Activated CD8-positive, alpha-beta T cell treated with anti-CD3 and anti-CD28 coated beads for 36 hours (primary cell): ENCODE results near the gene AGAP9. TPM values are rescaled to one million over a fixed set of nuclear protein-coding genes. Genes with fewer than 3 reads are reported as not detected.

ENCODE experiments used
- ATAC-seq: fragments of 200-7000 bp; cut with Tn5 transposase; one replicate; pipeline ENCODE4 v1.10.0; 2021; ENCODE audit warnings: mild to moderate bottlenecking, moderate library complexity
- CTCF ChIA-PET: fragments of 350-600 bp; sonication (Branson Sonifier 250); formaldehyde crosslinking; loops from one replicate; lab custom pipeline; 2021; ENCODE audit warnings: antibody characterized with exemption; lab: Charles Lee
- POLR2A ChIA-PET: fragments of 350-600 bp; sonication (Branson Sonifier 250); formaldehyde crosslinking; loops from one replicate; lab custom pipeline; 2021; ENCODE audit warnings: antibody characterized with exemption; lab: Charles Lee
- DNase-seq: peaks from one replicate; pipeline ENCODE4 v3.0.0-alpha.2; 2020
- H3K27ac Mint-ChIP-seq: one replicate; pipeline ENCODE4 v1.8.0; 2021; ENCODE audit warnings: mild to moderate bottlenecking, mixed read lengths
- H3K27me3 Mint-ChIP-seq: one replicate; pipeline ENCODE4 v1.8.0; 2021; ENCODE audit warnings: mixed read lengths
- H3K36me3 Mint-ChIP-seq: one replicate; pipeline ENCODE4 v1.8.0; 2021; ENCODE audit warnings: low read depth, mixed read lengths
- H3K4me1 Mint-ChIP-seq: one replicate; pipeline ENCODE4 v1.8.0; 2021; ENCODE audit warnings: low read depth, mixed read lengths
- H3K4me3 Mint-ChIP-seq: one replicate; pipeline ENCODE4 v1.8.0; 2021; ENCODE audit warnings: mild to moderate bottlenecking, moderate library complexity, mixed read lengths
- H3K9me3 Mint-ChIP-seq: one replicate; pipeline ENCODE4 v1.8.0; 2021; ENCODE audit warnings: mixed read lengths
- intact Hi-C: fragments of 100-400 bp; cut with micrococcal nuclease; formaldehyde crosslinking; loops from one replicate; pipeline ENCODE4 v1.10.0; 2022
- total RNA-seq, 2 experiments: library from RNA; stranded (reverse); gene quantifications; one replicate each; pipeline ENCODE4 v1.2.3, GENCODE V29; 2021
- TF ChIP-seq, protein P1 (sequence below): fragments of 200-600 bp; IDR thresholded peaks from one replicate; pipeline ENCODE4 v1.8.0; 2022; ENCODE audit warnings: antibody characterized with exemption, mild to moderate bottlenecking

Gene AGAP9
- total RNA-seq, 2 experiments from 2014 or later: 3.4 to 3.6 TPM

DNA sequence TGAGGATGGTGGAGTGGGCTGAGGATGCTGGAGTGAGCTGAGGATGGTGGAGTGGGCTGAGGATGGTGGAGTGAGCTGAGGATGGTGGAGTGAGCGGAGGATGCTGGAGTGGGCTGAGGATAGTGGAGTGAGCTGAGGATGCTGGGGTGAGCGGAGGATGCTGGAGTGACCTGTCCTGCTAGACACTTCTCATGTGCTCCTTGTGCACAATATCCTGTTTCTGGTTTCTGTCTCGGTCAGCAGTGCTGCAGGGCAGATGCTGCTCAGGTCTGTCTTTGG lies 68.7 kb downstream of the AGAP9 start:
- ChIA-PET POLR2A (no interaction called here), CTCF (no interaction called here)
- TF ChIP-seq, protein P1, sequence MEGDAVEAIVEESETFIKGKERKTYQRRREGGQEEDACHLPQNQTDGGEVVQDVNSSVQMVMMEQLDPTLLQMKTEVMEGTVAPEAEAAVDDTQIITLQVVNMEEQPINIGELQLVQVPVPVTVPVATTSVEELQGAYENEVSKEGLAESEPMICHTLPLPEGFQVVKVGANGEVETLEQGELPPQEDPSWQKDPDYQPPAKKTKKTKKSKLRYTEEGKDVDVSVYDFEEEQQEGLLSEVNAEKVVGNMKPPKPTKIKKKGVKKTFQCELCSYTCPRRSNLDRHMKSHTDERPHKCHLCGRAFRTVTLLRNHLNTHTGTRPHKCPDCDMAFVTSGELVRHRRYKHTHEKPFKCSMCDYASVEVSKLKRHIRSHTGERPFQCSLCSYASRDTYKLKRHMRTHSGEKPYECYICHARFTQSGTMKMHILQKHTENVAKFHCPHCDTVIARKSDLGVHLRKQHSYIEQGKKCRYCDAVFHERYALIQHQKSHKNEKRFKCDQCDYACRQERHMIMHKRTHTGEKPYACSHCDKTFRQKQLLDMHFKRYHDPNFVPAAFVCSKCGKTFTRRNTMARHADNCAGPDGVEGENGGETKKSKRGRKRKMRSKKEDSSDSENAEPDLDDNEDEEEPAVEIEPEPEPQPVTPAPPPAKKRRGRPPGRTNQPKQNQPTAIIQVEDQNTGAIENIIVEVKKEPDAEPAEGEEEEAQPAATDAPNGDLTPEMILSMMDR: no peak
- Mint-ChIP-seq H3K27ac (no peak overlapping the region), H3K9me3 (no peaks in the 10 kb centered on the region), H3K4me3 (no peak overlapping the region), H3K36me3 (no peaks in the 10 kb centered on the region), H3K27me3 (peaks cover 11% of the 10 kb centered on the region), H3K4me1 (no peaks in the 10 kb centered on the region)
- DNase-seq: no peak
- intact Hi-C loops: no loop called here
- no peak for ATAC-seq

DNA sequence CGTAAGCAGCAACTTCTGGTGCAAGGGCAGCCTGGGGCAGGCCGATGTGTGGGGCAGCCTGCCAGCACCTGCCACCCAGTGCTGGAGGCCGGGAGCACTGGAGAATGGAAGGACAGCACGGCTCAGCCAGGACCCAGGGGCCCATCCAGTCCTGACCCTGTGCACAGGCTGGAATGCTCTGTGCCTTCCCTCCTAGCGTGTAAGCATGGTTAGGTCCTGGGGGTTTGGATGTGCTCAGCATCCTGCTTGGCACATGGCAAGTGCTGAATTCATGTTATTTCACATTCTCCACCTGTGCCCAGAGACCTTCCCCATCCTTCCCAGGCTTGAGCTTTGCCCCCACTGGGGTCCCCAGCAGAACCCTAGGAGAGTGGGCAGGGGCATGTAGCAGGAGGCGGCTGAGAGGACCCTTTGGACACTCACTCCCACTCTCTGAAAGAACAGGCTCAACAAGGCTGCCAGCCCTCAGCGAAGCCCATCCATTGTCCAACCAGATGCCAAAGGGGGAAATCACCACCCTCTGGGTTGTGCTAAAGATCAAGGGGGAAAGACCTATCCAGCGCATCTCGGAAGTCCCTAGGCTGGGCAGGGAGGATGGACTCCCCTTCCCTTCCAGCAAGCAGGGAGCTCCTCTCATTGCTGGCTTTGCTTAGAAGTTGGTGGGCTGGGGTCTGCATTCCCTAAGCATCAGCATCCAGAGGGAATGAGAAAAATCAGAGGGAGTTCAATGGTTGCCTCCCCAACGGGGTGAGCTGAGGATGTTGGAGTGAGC lies 69.2 kb downstream of the AGAP9 start:
- intact Hi-C loops: no loop called here
- Mint-ChIP-seq H3K9me3 (no peaks in the 10 kb centered on the region), H3K4me1 (peaks cover 2% of the 10 kb centered on the region), H3K27ac (no peak overlapping the region), H3K36me3 (no peaks in the 10 kb centered on the region), H3K27me3 (peaks cover 9% of the 10 kb centered on the region), H3K4me3 (no peak overlapping the region)
- TF ChIP-seq, protein P1: no peak
- POLR2A ChIA-PET: no interaction called here
- no peak for DNase-seq
- ATAC-seq: no peak
- CTCF ChIA-PET: no interaction called here

DNA sequence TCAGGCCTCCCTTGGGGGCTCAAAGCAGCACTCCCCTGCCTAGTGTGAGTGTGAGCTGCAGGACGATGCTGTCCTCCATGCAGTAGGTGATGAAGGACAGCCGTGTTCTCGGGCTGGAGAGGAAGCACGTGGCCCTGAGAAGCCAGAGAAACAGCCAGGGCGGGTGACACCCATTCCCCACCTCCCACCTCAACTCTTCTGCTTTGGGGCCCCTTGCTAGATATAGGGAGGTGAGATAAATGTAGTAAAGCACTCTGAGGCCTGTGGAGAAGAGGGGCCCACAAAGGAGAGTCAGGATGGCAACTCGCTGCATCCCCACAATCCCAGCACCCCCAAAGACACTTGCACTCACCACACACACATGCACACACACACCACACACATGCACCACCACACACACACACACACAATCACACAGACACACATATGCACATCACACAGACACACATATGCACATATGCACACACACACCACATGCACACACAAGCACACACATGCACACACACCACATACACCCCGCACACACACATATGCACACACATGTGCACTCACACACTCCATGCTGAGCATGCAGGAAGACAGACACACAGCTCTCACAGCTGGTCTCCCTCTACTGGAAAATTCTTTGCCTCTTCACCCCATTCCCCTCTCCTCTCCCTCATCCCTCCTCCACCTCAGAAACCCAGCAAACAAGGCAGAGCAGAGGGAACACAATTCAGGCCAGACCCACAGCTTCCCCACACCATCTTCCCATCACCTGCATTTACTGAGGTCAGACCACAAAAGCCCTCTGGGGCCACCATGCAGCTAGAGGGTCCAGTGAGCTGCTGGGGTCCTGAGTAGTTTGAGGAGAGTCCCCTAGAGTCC lies 70.1 kb downstream of the AGAP9 start:
- CTCF ChIA-PET: no interaction called here
- no peaks in the 10 kb centered on the region for H3K36me3 Mint-ChIP-seq
- peaks cover 10% of the 10 kb centered on the region for H3K4me1 Mint-ChIP-seq
- no peak overlapping the region for H3K4me3 Mint-ChIP-seq
- ATAC-seq (no peak), DNase-seq (no peak)
- no peaks in the 10 kb centered on the region for H3K9me3 Mint-ChIP-seq
- POLR2A ChIA-PET: no interaction called here
- no peak overlapping the region for H3K27ac Mint-ChIP-seq
- TF ChIP-seq, protein P1: no peak
- peaks cover 8% of the 10 kb centered on the region for H3K27me3 Mint-ChIP-seq
- intact Hi-C loops: no loop called here

DNA sequence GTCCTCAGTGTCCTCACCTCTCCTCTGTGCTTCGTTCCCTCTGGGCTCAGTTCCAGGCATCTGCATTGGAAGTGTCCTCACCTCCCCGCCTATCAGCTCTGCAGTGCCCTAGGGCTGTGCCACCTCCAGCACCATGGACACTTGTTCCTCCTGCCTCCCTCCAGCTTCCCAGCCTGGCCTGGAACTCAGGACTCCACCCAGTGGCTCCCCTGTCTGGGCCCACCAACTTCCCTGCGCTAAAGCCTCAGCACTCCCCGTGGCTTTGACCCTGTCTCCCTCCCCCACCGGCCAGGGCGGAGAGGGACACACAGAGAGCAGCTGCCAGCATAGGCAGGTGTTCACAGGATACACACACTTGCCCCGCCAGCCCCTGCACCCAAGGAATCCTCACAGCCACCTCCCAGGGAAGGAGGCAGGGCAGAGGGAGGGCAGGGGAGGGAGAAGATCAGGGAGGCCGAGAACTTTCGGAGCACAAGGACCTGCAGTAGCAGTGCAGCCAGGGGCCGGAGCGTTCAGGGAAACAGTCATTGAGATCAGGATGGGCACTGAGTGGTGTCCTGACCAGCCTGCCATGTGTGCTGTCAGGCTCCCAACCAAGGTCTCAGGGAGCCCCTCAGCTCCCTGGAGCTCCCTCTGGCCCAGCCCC lies 70.8 kb downstream of the AGAP9 start:
- H3K4me3 Mint-ChIP-seq: no peak overlapping the region
- peaks cover 5% of the 10 kb centered on the region for H3K9me3 Mint-ChIP-seq
- TF ChIP-seq, protein P1: no peak
- no peak for ATAC-seq
- H3K36me3 Mint-ChIP-seq: no peaks in the 10 kb centered on the region
- CTCF ChIA-PET: no interaction called here
- intact Hi-C loops: no loop called here
- POLR2A ChIA-PET: no interaction called here
- peaks cover 18% of the 10 kb centered on the region for H3K4me1 Mint-ChIP-seq
- H3K27ac Mint-ChIP-seq: no peak overlapping the region
- no peak for DNase-seq
- peaks cover 11% of the 10 kb centered on the region for H3K27me3 Mint-ChIP-seq
